GM11168 (cell line): ENCODE results near the gene EARS2.
"Not testable (repeated sequence)": the region's sequence is repeated elsewhere in the genome, so short reads cannot be mapped to it uniquely, and the experiment has no call there.

Experiments used
- in situ Hi-C: fragments of 300-500 bp; cut with MboI; formaldehyde crosslinking; loops from one replicate; pipeline ENCODE4 v1.12.0; 2022; ENCODE audit warnings: low sequenced_read_pairs; ENCODE audit not compliant: unreplicated experiment

EARS2 gene

DNA sequence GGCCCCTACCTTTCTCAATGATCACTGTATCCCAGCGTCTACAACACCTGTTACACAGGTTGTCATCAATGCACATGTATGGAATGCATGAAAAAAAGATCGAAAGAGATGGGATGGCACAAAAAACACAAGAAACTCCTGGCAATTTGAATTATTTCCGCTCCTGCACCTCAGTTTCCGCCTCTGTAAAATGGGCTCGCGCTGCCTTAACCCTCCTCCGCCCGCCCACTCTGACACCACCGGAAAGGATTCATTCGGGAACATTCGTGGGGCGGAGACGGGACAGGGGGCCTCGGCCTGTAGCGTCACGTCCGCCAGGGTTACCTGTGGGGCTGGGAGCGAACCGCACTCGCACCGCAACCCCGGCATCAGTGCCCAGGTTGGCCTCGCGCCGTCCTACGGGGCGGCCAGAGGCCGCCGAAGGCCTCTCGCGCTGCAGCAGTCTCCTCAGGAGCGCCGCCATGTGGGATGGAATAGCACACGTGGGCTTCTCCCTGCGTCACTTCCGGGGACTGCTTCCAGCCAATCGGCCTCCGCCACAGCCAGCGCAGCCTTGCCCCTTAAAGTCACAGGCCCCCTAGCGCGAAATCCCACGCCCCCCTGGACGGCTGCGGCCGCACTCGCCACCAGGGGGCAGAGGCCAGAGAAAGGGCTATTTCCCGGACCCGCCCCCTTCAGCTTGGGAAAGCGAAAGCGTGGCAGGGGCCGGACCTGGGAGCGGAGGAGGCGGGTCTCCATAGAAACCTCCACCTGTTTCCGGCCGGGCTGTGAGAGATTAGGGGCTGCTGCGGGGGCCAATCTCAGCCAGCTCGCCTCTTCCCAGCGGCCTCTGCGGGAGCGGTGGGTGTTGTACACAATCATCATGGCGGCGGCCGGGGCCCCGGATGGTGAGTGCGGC is at the start of gene EARS2, which contains the start of gene UBFD1:
TSS of gene EARS2 (minus strand) at position 470 of the 898 bp plus-strand sequence. CDS start at position 463, 7 bp downstream.
TSS of gene UBFD1 (plus strand) at position 847 of the 898 bp plus-strand sequence. CDS start at position 863, 16 bp downstream.
- in situ Hi-C loops = no loop called here

DNA sequence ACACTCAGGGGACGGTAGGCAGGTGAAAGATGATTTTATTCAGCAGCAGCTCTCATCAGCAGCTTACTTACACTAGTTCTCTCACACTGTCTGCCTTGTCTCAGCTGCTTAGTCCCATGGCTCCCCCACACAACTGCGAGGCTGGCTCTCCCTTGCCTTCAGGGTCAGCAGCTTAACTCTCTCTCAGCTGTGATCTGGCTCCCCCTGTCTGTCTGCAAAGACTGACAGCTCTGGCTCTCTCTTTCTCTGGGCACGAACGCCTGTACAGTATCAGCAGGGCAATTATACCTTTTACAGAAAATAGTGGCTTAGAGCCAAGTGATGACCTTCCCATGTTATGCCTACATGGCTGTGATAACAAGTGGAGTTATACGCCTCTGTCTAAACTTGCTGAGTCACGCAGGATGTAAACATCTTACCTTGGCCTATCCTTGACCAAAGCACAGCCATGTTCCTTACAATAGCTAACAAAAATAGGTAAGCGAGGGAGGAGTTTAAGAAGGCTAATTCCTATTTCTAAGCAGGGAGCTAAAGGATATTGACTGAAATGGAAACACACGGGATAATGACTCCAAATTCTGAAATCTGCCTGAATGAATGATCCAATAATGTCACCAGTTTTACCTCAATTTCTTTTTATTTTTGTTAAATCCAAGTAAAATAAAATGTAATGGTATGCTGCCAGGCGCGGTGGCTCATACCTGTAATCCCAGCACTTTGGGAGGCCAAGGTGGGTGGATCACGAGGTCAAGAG is 40.0 kb upstream of the EARS2 start:
- in situ Hi-C loops = no loop called here

DNA sequence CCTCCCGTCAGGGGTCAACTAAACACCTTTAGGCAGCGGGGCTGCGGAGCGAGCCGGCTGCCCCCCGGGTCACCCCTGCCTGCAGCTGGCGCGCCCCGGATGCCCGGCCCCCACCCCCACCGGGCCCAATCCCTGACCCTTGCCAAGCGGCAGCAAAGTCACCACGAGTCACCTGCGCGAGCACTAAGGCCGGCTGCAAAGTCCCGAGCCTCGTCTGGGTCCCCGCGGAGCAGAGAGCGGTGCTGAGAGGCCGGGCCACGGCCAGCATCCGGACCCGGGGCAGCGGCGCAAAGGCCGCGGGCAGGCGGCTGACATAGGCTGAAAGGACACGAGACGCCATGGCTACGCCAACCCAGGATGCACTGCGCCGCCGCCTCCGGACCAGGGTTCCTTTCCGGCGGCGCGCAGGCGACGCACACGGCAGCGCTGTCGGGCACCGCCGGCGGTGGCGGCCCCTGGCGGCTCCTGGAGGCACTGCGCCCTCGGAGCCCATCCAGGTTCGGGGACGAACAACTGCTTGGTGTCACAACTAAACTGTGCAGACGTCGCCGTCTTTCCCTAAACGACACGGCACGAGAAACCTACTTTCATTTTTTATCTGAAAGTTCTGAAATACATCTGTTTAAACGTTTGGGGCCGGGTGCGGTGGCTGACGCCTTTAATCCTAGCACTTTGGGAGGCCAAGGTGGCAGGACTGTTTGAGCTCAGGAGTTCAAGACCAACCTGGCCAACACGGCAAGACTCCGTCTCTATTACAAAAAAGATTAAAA is 39.0 kb upstream of the EARS2 start, which contains the start of gene NDUFAB1:
TSS of gene NDUFAB1 (minus strand) at position 366 of the 770 bp plus-strand sequence. CDS start at position 340, 26 bp downstream.
- in situ Hi-C loops = no loop called here

DNA sequence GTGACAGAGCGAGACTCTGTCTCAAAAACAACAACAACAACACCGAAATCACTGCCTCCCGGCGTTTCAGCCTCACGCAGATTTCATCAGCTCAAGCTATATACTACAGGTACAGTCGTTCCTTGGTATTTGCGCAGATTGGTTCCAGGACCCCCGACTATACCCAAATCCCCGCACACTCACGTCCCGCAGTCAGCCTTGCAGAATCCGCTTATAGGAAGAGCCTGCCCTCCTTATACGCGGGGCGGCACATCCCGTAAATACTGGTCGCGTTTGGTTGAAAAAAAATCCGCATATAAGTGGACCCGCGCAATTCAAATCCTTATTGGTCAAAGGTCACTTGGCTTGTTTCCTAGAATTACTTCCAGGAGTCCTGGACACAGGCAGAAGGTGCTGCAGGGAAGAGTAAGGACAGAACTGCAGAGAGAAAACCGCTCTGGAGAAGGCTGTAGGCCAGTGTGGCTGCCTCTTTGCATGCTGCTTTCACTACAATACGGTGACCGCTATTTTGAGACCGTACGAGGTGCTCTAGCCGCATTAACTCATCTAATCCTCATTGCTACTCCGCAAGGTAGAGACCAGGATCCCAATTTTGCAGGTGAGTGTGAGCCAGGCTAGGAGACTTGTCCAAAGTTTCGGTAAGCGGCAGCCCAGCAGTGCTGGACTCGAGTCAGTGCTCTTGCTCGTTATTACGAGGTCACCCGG is 38.2 kb upstream of the EARS2 start:
- in situ Hi-C loops = no loop called here

GRCh38 chr16:23594186-23594585 is 37.0 kb upstream of the EARS2 start:
- in situ Hi-C loops = no loop called here

DNA sequence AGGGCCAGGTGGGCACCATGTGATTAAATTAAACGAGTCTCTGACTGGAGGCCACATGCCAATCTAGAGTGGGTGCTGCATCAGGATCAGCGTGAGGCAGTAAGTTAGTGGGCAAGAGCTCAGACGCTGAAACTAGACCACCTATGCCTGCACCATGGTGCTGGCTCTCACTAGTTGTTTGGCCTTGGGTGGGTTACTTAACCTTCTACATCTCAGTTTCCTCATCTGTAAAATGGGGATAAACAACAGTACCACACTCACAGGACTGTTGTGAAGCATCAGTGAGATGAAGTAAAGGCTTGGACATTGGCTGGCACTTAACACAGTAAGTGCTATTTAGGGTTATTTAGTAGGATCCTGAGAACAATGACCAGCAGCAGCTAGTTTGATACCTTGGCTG is 33.0 kb upstream of the EARS2 start:
- in situ Hi-C loops = no loop called here

- in situ Hi-C loops = no loop called here
Observed at GRCh38 chr16:23587726-23588125, 30.6 kb upstream of the EARS2 start.

DNA sequence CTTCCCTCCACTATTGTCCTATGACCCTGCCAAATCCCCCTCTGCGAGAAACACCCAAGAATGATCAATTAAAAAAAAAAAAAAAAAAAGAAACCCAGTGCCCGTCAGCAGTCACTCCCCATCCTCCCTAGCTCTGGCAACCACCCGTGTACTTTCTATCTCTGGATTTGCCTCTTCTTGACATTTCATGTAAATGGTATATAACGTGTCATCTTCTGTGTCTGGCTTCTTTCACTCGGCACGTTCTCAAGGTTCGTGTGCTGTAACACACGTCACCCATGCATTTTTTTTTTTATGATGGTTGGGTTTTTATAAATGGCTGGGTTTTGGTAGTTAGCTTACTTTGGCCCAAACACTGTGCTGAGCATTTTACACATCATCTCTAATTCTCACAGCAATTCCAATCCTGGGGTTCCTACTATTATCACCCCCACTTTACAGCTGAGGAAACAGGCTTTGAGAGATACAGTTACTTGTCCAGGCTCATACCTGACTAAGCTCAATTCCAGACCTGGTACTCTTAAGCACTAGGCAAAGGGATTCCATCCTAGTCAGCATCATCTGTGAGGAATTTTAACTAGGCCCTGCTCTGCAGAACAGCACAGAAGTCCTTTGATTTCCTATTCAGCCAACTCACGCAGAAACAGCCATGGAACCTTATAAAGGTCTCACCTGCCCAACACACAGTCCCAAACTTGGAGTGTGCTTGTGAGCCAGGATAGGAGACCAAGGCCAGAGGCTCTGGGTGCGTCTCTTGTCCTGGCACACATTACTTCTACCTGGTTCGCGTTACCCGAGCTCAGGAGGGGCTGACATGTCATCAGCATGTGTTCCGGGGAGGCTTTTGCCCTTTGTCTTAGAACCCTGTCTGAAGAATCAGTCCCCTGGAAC is 27.3 kb upstream of the EARS2 start:
- in situ Hi-C loops = no loop called here

- in situ Hi-C loops = not testable (repeated sequence)
Observed at GRCh38 chr16:23583271-23583670, 26.1 kb upstream of the EARS2 start.

GRCh38 chr16:23581764-23582163 is 24.6 kb upstream of the EARS2 start:
- in situ Hi-C loops = no loop called here

DNA sequence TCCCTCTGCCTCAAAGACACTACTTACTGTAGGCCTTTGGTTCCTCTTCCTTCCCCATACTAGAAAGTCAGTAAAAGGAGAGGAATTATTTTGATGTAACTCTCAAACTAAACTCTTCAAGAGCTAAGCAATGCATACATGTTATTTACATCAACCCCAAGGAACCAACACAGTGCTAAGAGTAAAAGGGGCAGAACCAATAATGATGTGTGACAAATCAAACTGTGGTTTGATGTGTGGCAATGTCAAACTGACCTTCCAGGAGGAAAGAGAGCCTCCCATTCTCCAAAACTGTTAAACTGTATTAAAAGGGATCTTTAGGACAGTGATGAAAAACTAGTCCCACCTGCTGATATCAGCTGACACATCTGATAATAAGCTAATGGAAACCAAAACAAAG is 23.2 kb upstream of the EARS2 start:
- in situ Hi-C loops = no loop called here

DNA sequence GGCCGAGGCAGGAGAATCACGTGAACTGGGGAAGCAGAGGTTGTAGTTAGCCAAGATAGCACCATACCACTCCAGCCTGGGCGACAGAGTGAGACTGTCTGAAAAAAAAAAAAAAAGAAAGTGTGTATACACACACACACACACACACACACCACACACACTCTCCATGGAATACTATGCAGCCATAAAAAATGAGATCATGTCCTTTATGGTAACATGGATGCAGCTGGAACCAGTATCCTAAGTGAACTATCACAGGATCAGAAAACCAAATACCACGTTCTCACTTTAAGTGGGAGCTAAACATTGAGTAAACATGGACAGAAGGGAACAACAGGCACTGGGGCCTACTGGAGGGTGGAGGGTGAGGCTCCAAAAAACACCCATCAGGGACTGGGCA is 22.2 kb upstream of the EARS2 start:
- in situ Hi-C loops = no loop called here

DNA sequence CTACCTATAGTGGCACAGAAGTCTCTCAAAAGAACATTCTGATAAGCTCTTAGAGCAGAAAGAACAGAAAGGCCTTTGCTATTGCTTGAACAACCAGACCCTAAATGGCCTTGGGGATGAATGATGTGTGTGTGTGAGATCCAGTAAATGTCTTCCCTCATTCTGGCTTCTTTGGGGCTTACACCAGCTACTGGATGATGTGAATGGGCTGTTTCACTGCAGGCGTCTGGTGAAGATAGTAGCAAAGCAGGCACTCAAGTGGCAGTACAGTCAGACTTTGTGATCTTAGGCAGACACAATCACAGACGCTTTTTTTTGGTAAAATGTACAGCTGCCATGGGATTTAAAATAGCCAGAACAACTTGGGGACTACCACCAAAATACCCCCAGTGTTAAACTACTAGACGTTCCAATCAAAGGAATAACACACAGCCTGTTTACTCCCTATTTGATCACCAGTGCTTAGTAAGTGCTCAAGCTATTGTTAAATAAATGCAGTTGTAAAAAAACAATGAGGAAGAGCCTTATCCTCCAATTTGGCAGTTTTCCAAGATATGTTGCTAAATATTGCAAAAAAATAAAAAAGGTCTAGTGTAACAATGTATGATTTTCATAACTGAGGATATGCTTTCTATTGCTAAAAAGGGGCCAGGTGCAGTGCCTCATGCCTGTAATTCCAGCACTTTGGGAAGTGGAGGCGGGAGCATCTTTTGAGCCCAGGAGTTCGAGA is 21.1 kb upstream of the EARS2 start:
- in situ Hi-C loops = no loop called here

DNA sequence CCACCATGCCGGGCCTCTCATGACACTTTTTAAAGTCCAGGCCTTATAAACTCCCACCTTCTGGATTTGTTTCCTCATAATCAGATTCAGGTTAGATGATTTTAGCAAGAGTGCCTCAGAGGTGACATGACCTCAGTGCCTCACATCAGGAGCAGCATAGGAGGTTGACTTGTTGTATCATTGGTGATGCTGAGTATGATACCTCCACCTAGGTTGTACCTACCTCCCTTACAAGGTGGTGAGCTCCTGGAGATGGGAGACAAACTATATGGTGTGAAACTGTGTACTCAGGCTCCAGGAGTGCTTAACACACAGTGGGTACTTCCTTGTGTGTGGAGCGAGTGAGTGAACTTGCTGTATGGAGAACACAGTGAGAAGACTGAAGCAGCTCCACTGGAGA is 20.3 kb upstream of the EARS2 start:
- in situ Hi-C loops = no loop called here

- in situ Hi-C loops = no loop called here
Observed at GRCh38 chr16:23575834-23576233, 18.7 kb upstream of the EARS2 start.

DNA sequence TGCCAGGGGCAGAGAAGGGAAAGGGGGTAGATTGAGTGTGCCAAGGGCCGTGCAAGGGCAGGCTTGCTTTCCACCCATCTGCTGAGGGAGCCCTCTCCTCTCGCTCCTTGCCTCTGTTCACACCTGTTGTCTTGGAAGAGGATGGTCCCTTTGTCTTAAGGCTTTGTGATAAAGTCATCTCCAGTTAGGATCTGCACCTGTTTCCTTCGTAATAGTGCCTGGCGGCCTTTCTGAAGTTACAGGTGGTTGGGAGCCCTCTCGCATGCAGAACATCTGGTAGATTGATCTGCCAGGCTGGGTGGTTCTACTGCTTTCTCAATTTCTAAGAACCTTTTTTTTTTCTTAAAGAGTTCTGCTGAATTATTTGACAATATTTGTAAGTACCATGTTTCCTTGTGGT is 16.7 kb upstream of the EARS2 start:
- in situ Hi-C loops = no loop called here

DNA sequence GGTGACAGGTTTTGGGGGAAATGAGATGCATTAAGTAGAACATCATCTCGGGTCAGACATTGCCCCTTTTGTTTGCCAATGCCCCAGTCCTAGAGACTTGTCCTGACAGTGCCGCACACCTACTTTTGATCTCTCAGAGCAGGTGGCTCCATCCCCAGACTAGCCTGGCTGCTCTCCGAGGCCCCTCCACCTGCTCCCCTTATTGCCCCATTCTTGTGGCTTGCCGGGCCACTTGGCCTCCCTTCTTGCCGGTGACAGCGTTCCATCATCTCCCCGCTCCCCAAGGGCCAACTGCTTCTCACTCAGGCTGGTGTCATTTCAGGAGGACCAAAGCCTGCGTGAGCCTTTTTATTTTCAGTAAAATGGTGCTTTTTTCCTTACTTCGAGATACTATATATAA is 15.2 kb upstream of the EARS2 start:
- in situ Hi-C loops = no loop called here

DNA sequence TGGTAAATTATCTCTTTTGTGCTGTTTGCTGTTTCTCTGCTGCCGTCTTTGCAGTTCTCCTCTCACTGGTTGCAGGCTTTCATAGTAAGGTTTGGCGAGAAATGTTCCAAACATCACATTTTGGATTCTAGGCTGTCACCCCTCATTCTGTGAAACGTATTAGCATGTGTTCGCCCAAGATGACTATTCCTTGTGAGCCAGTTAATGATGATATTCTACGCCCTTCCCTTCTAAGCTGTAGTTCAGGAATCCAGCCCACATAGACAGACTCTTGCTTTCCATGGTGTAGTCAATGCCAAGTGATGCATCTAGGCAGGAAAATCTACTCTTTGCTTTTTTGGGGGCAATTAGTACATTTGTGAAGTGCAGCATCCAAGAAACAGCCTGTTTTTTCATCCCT is 14.7 kb upstream of the EARS2 start:
- in situ Hi-C loops = no loop called here
